ENCODE results near the gene AGRP. TPM values are rescaled to one million over a fixed set of nuclear protein-coding genes. Genes with fewer than 3 reads are reported as not detected.

AGRP gene
- total and polyA plus RNA-seq, 2 donors from 2014 or later = 2.7 TPM; not detected in 1

DNA sequence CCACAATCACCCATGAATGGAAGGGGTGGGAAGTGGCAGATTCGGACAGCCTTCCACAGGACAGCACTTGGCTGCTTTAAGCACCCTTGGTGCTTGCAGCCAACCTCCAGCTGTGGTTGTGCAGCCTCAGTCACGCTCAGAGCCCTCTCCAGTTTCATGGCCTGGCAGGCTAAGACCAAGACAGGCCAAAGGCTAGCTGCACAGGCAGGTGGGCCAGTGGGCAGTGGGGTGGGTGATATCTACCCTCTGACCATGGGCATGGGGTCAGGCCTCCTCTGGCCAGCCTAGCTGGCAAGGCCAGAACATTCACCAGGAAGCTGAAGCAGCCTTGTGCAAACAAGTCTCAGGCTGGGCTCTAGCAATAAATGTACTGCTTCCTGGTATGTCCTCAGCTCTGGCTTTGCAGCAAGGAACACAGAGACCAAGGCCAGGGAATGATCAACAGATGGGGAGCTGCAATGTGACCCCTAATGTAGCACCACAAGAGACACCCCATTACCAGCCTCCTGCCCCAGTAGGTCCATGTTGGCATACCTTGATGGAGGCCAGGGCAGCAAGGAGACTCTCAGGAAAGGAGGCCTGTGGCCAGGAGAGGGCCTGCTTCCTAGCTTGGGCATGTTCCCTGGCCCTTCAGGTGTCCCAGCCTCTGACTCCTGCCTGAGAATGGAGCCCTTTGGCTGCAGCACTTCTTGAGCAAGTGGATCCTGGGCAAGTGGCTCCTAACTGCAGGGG is 31.5 kb downstream of the AGRP start:
- peaks cover 0 to 48% (median 46%) of the 10 kb centered on the region in 3 donors for H3K4me1 ChIP-seq (ENCODE audit: control insufficient read depth in 2 of 3, insufficient read depth in 2 of 3, low read depth in 1 of 3, low read length in 3 of 3)
- H3K27me3 ChIP-seq (ENCODE audit: control insufficient read depth, insufficient read depth, low read length) = no peaks in the 10 kb centered on the region
- no peak overlapping the region for H3K4me3 ChIP-seq (ENCODE audit: low read length in 3 of 3)
- FAIRE-seq (no peak), DNase-seq (no peak)
- H3K9me3 ChIP-seq (ENCODE audit: control insufficient read depth in 2 of 3, insufficient read depth in 1 of 3, low read length in 3 of 3) = no peaks in the 10 kb centered on the region
- TF ChIP-seq, protein P1, sequence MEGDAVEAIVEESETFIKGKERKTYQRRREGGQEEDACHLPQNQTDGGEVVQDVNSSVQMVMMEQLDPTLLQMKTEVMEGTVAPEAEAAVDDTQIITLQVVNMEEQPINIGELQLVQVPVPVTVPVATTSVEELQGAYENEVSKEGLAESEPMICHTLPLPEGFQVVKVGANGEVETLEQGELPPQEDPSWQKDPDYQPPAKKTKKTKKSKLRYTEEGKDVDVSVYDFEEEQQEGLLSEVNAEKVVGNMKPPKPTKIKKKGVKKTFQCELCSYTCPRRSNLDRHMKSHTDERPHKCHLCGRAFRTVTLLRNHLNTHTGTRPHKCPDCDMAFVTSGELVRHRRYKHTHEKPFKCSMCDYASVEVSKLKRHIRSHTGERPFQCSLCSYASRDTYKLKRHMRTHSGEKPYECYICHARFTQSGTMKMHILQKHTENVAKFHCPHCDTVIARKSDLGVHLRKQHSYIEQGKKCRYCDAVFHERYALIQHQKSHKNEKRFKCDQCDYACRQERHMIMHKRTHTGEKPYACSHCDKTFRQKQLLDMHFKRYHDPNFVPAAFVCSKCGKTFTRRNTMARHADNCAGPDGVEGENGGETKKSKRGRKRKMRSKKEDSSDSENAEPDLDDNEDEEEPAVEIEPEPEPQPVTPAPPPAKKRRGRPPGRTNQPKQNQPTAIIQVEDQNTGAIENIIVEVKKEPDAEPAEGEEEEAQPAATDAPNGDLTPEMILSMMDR (IDR thresholded peaks at IDR 0.05; ENCODE audit: borderline replicate concordance, extremely low read depth, insufficient read depth) = no peak
- intact Hi-C loops (cut with DNase I) = no loop called here
- H3K27ac ChIP-seq (ENCODE audit: low read depth in 2 of 2, low read length in 2 of 2) = peak overlapping the region; percentile 9 to 42
- H3K9ac ChIP-seq (ENCODE audit: low read length in 3 of 3) = no peak overlapping the region
- H3K36me3 ChIP-seq (ENCODE audit: control insufficient read depth in 2 of 3, insufficient read depth in 3 of 3, low read length in 3 of 3) = peaks cover 0 to 16% (median 10%) of the 10 kb centered on the region in 3 donors

- no peak overlapping the region for H3K9ac ChIP-seq (ENCODE audit: low read length in 3 of 3)
Observed at GRCh38 chr16:67451061-67451703, 32.2 kb downstream of the AGRP start.

GRCh38 chr16:67449739-67450138 is 33.6 kb downstream of the AGRP start:
- Histone ChIP-seq H3K9me3 (ENCODE audit: control insufficient read depth in 2 of 3, insufficient read depth in 1 of 3, low read length in 3 of 3) (no peaks in the 10 kb centered on the region), H3K36me3 (ENCODE audit: control insufficient read depth in 2 of 3, insufficient read depth in 3 of 3, low read length in 3 of 3) (peaks cover 0 to 16% (median 10%) of the 10 kb centered on the region in 3 donors), H3K27ac (ENCODE audit: low read depth in 2 of 2, low read length in 2 of 2) (peak overlapping the region; percentile 56 to 72), H3K4me3 (ENCODE audit: low read length in 3 of 3) (no peak overlapping the region), H3K27me3 (ENCODE audit: control insufficient read depth, insufficient read depth, low read length) (no peaks in the 10 kb centered on the region), H3K4me1 (ENCODE audit: control insufficient read depth in 2 of 3, insufficient read depth in 2 of 3, low read depth in 1 of 3, low read length in 3 of 3) (peaks cover 0 to 61% (median 60%) of the 10 kb centered on the region in 3 donors), H3K9ac (ENCODE audit: low read length in 3 of 3) (peak overlapping the region in 1 of 3 donors; percentile 48)
- TF ChIP-seq, protein P1 (IDR thresholded peaks at IDR 0.05; ENCODE audit: borderline replicate concordance, extremely low read depth, insufficient read depth) = no peak
- intact Hi-C loops (cut with DNase I) = no loop called here
- DNase-seq (no peak), FAIRE-seq (no peak)

More at GRCh38 chr16:67451061-67451703, 32.2 kb downstream of the AGRP start:
- TF ChIP-seq, protein P1 (IDR thresholded peaks at IDR 0.05; ENCODE audit: borderline replicate concordance, extremely low read depth, insufficient read depth) = no peak
- peaks cover 0 to 16% (median 10%) of the 10 kb centered on the region in 3 donors for H3K36me3 ChIP-seq (ENCODE audit: control insufficient read depth in 2 of 3, insufficient read depth in 3 of 3, low read length in 3 of 3)
- no peak for DNase-seq
- no peaks in the 10 kb centered on the region for H3K9me3 ChIP-seq (ENCODE audit: control insufficient read depth in 2 of 3, insufficient read depth in 1 of 3, low read length in 3 of 3)
- H3K27me3 ChIP-seq (ENCODE audit: control insufficient read depth, insufficient read depth, low read length) = no peaks in the 10 kb centered on the region
- peak overlapping the region; percentile 4 to 42 for H3K27ac ChIP-seq (ENCODE audit: low read depth in 2 of 2, low read length in 2 of 2)
- peaks cover 0 to 48% (median 47%) of the 10 kb centered on the region in 3 donors for H3K4me1 ChIP-seq (ENCODE audit: control insufficient read depth in 2 of 3, insufficient read depth in 2 of 3, low read depth in 1 of 3, low read length in 3 of 3)
- intact Hi-C loops (cut with DNase I) = no loop called here
- H3K4me3 ChIP-seq (ENCODE audit: low read length in 3 of 3) = no peak overlapping the region
- FAIRE-seq = no peak
